Measurements from ENCODE around the gene M1AP. TPM values are rescaled to one million over a fixed set of nuclear protein-coding genes. Genes with fewer than 3 reads are reported as not detected.

The M1AP gene
- total and polyA plus RNA-seq, 2 of the 8 experiments (the other 6 are each of a cell fraction or from before 2014, with no cell fraction given), result 4.8 TPM

- TF ChIP-seq, protein P1, sequence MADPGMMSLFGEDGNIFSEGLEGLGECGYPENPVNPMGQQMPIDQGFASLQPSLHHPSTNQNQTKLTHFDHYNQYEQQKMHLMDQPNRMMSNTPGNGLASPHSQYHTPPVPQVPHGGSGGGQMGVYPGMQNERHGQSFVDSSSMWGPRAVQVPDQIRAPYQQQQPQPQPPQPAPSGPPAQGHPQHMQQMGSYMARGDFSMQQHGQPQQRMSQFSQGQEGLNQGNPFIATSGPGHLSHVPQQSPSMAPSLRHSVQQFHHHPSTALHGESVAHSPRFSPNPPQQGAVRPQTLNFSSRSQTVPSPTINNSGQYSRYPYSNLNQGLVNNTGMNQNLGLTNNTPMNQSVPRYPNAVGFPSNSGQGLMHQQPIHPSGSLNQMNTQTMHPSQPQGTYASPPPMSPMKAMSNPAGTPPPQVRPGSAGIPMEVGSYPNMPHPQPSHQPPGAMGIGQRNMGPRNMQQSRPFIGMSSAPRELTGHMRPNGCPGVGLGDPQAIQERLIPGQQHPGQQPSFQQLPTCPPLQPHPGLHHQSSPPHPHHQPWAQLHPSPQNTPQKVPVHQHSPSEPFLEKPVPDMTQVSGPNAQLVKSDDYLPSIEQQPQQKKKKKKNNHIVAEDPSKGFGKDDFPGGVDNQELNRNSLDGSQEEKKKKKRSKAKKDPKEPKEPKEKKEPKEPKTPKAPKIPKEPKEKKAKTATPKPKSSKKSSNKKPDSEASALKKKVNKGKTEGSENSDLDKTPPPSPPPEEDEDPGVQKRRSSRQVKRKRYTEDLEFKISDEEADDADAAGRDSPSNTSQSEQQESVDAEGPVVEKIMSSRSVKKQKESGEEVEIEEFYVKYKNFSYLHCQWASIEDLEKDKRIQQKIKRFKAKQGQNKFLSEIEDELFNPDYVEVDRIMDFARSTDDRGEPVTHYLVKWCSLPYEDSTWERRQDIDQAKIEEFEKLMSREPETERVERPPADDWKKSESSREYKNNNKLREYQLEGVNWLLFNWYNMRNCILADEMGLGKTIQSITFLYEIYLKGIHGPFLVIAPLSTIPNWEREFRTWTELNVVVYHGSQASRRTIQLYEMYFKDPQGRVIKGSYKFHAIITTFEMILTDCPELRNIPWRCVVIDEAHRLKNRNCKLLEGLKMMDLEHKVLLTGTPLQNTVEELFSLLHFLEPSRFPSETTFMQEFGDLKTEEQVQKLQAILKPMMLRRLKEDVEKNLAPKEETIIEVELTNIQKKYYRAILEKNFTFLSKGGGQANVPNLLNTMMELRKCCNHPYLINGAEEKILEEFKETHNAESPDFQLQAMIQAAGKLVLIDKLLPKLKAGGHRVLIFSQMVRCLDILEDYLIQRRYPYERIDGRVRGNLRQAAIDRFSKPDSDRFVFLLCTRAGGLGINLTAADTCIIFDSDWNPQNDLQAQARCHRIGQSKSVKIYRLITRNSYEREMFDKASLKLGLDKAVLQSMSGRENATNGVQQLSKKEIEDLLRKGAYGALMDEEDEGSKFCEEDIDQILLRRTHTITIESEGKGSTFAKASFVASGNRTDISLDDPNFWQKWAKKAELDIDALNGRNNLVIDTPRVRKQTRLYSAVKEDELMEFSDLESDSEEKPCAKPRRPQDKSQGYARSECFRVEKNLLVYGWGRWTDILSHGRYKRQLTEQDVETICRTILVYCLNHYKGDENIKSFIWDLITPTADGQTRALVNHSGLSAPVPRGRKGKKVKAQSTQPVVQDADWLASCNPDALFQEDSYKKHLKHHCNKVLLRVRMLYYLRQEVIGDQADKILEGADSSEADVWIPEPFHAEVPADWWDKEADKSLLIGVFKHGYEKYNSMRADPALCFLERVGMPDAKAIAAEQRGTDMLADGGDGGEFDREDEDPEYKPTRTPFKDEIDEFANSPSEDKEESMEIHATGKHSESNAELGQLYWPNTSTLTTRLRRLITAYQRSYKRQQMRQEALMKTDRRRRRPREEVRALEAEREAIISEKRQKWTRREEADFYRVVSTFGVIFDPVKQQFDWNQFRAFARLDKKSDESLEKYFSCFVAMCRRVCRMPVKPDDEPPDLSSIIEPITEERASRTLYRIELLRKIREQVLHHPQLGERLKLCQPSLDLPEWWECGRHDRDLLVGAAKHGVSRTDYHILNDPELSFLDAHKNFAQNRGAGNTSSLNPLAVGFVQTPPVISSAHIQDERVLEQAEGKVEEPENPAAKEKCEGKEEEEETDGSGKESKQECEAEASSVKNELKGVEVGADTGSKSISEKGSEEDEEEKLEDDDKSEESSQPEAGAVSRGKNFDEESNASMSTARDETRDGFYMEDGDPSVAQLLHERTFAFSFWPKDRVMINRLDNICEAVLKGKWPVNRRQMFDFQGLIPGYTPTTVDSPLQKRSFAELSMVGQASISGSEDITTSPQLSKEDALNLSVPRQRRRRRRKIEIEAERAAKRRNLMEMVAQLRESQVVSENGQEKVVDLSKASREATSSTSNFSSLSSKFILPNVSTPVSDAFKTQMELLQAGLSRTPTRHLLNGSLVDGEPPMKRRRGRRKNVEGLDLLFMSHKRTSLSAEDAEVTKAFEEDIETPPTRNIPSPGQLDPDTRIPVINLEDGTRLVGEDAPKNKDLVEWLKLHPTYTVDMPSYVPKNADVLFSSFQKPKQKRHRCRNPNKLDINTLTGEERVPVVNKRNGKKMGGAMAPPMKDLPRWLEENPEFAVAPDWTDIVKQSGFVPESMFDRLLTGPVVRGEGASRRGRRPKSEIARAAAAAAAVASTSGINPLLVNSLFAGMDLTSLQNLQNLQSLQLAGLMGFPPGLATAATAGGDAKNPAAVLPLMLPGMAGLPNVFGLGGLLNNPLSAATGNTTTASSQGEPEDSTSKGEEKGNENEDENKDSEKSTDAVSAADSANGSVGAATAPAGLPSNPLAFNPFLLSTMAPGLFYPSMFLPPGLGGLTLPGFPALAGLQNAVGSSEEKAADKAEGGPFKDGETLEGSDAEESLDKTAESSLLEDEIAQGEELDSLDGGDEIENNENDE (IDR thresholded peaks at IDR 0.05; ENCODE audit: insufficient replicate concordance, low read length), result no peak
- TF ChIP-seq RNF2 (IDR thresholded peaks at IDR 0.05; ENCODE audit: borderline replicate concordance, low read depth, low read length, missing control alignments, poor library complexity, severe bottlenecking), result no peak
- TF ChIP-seq SIX5 (IDR thresholded peaks at IDR 0.05; ENCODE audit: low read depth, low read length), result no peak
- TF ChIP-seq KDM1A (IDR thresholded peaks at IDR 0.05; ENCODE audit: borderline replicate concordance, low read length), result no peak
- TF ChIP-seq CTBP2 (IDR thresholded peaks at IDR 0.05; ENCODE audit: borderline replicate concordance, insufficient read depth, insufficient read length, low read length), result no peak
- TF ChIP-seq KDM5A (IDR thresholded peaks at IDR 0.05; ENCODE audit: low read length), result no peak
Measured at GRCh38 chr2:74569686-74570085, 78.4 kb downstream of the M1AP start (continued).
